HL-60 (cell line): ENCODE results near the gene NSUN6.

Experiments
- CTCF ChIP-seq: IDR thresholded peaks from one replicate; pipeline ENCODE4 v1.5.1; 2011; ENCODE audit warnings: low read length, control low read depth, inconsistent platforms; ENCODE audit not compliant: insufficient read depth
- GABPA ChIP-seq: IDR thresholded peaks from 2 replicates; pipeline ENCODE4 v1.6.1; 2012; ENCODE audit warnings: low read depth
- POLR2AphosphoS5 ChIP-seq: IDR thresholded peaks from 2 replicates; pipeline ENCODE4 v1.6.1; 2012; ENCODE audit warnings: low read depth
- REST ChIP-seq: IDR thresholded peaks from 2 replicates; pipeline ENCODE4 v1.6.1; 2012; ENCODE audit warnings: low read depth; ENCODE audit not compliant: insufficient replicate concordance
- SPI1 ChIP-seq: IDR thresholded peaks from 2 replicates; pipeline ENCODE4 v1.6.1; 2012; ENCODE audit warnings: low read depth, mild to moderate bottlenecking, borderline replicate concordance

- no peak for TF ChIP-seq CTCF
- TF ChIP-seq POLR2AphosphoS5, result no peak
- TF ChIP-seq GABPA, result no peak
- TF ChIP-seq SPI1, result no peak
- TF ChIP-seq REST, result no peak
Measured at GRCh38 chr10:18563003-18563726, 88.2 kb downstream of the NSUN6 start.
